PFSK-1 (cell line): ENCODE measurements around the gene INO80C.

Experiments
- POLR2AphosphoS5 ChIP-seq: IDR thresholded peaks from 2 replicates; pipeline ENCODE4 v1.6.1; 2012; ENCODE audit warnings: low read depth, mild to moderate bottlenecking, control low read depth, low read length, moderate library complexity
- REST ChIP-seq, 2 experiments: IDR thresholded peaks; 2 replicates each; pipeline versions ENCODE4 v1.6.1 to v1.8.0; 2011 to 2012; ENCODE audit warnings: low read depth in 2 of 2, low read length in 2 of 2, control low read depth in 1 of 2, inconsistent platforms in 1 of 2, mild to moderate bottlenecking in 1 of 2, moderate library complexity in 1 of 2; ENCODE audit not compliant: insufficient read depth in 1 of 2

DNA sequence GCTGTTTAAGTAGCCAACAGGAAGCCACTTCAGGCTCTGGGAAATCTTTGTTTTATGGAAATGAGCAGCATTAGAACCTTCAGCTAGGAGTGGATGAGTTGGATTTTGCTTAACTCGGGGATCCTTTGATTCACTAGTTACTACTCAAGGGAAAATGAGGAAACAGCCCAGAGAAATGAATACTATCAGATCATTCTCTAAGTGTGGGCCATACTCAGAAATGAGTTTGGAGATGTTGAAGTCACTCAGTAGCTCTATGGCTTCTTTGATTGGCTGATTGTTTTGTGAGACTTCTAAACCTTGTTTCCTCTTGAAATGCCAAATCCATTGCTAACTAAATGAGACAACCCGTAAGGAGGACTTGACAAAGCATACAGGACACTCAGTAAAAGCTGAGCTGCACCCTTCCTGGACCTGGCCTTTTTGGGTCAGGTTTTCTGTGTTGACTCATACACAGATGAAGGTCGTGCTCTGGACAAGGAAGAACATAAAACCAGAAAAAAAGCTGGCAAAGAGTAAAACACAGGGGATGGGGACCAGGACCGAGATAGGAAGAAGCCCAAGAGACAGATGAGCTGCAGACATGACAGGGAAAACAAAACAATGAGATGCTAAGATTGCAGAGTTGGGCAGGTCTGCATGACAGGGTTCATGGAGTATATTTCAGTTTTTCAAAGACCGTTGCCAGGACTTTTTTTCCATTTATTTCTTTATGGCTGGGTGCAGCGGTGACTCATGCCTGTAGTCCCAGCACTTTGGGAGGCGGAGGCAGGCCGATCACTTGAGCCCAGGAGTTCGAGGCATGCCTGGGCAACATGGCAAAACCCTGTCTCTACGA is 41.6 kb downstream of the INO80C start:
- TF ChIP-seq POLR2AphosphoS5 (no peak), REST (IDR thresholded peaks at IDR 0.05; ENCODE audit: insufficient read depth in 1 of 2, low read depth in 2 of 2, low read length in 2 of 2) (no peak)
